Activated naive CD8-positive, alpha-beta T cell (primary cell): ENCODE results near the gene HYAL4.
"Not testable (repeated sequence)": the region's sequence is repeated elsewhere in the genome, so short reads cannot be mapped to it uniquely, and the experiment has no call there.

ENCODE experiments used
- H3K27ac Mint-ChIP-seq: one replicate; pipeline ENCODE4 v1.8.0; 2021; ENCODE audit warnings: mixed read lengths
- H3K27me3 Mint-ChIP-seq: one replicate; pipeline ENCODE4 v1.8.0; 2021; ENCODE audit warnings: mixed read lengths
- H3K36me3 Mint-ChIP-seq: one replicate; pipeline ENCODE4 v1.8.0; 2021; ENCODE audit warnings: mixed read lengths
- H3K4me1 Mint-ChIP-seq: one replicate; pipeline ENCODE4 v1.8.0; 2021; ENCODE audit warnings: low read depth, mixed read lengths
- H3K4me3 Mint-ChIP-seq: one replicate; pipeline ENCODE4 v1.8.0; 2021; ENCODE audit warnings: mild to moderate bottlenecking, mixed read lengths
- H3K9me3 Mint-ChIP-seq: one replicate; pipeline ENCODE4 v1.8.0; 2021; ENCODE audit warnings: low read depth, mixed read lengths

The HYAL4 gene, protein sequence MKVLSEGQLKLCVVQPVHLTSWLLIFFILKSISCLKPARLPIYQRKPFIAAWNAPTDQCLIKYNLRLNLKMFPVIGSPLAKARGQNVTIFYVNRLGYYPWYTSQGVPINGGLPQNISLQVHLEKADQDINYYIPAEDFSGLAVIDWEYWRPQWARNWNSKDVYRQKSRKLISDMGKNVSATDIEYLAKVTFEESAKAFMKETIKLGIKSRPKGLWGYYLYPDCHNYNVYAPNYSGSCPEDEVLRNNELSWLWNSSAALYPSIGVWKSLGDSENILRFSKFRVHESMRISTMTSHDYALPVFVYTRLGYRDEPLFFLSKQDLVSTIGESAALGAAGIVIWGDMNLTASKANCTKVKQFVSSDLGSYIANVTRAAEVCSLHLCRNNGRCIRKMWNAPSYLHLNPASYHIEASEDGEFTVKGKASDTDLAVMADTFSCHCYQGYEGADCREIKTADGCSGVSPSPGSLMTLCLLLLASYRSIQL

DNA sequence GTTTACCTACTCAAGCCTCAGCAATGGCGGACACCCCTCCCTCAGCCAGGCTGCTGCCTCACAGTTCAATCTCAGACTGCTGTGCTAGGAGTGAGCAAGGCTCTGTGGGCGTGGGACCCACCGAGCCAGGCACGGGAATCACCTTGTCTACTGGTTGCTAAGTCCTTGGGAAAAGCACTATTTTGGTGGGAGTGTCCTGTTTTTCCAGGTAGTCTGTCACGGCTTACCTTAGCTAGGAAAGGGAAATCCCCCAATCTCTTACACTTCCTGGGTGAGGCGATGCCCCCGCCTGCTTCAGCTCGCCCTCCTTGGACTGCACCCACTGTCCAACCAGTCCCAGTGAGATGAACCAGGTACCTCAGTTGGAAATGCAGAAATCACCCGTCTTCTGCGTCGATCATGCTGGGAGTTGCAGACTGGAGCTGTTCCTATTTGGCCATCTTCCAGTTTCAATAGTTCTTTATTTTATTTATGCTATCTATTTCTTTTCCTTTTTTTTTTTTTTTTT, at the start of gene HYAL4:
HYAL4 (plus strand) TSS at position 458 of the 508 bp plus-strand sequence. CDS start 23,105 bp downstream, outside the sequence.
- Mint-ChIP-seq H3K4me1 (no peaks in the 10 kb centered on the region), H3K27ac (no peak within 1 kb of the TSS), H3K27me3 (peaks cover 7% of the 10 kb centered on the region), H3K9me3 (no peaks in the 10 kb centered on the region), H3K36me3 (peaks cover 2% of the 10 kb centered on the region), H3K4me3 (no peak within 1 kb of the TSS)

DNA sequence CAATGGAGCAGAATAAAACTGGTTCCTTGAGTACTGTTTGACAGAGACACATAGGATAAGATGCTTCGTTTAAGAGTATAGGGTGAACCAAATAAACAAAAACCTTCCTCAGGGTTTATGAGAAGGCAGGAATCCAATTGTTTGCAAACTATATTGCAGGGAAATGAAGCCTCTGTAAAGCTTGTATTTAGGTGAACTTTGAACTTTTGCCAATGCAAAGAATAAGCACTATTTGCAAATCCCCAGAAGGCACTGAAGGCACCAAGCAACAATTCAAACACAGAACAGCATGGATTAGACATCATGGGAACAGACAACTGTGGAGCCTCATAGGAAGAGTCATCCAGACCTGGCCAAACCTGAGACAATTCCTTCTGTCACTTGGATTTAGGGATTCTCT, 49.1 kb upstream of the HYAL4 start:
- no peaks in the 10 kb centered on the region for H3K4me1 Mint-ChIP-seq
- H3K27ac Mint-ChIP-seq, result no peak overlapping the region
- H3K27me3 Mint-ChIP-seq, result no peaks in the 10 kb centered on the region
- no peaks in the 10 kb centered on the region for H3K9me3 Mint-ChIP-seq
- H3K36me3 Mint-ChIP-seq, result no peaks in the 10 kb centered on the region
- H3K4me3 Mint-ChIP-seq, result no peak overlapping the region

DNA sequence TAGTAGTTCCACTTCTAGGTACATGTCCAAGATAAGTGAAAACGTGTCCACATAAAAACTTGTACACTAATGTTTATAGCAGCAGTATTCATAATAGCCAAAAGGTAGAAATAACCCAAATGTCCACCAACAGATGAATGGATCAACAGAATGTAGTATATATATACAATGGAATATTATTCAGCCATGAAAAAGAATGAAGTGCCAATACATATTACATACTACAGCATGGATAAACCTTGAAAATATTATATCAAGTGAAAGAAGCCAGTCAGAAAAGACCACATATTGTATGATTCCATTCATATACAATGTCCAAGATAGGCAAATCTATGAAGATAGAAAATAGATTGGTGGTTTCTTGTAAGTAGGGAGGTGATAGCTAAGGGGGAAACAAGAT, 48.4 kb upstream of the HYAL4 start:
- no peaks in the 10 kb centered on the region for H3K4me1 Mint-ChIP-seq
- H3K36me3 Mint-ChIP-seq, result no peaks in the 10 kb centered on the region
- H3K27me3 Mint-ChIP-seq, result no peaks in the 10 kb centered on the region
- no peak overlapping the region for H3K27ac Mint-ChIP-seq
- no peak overlapping the region for H3K4me3 Mint-ChIP-seq
- H3K9me3 Mint-ChIP-seq, result no peaks in the 10 kb centered on the region

DNA sequence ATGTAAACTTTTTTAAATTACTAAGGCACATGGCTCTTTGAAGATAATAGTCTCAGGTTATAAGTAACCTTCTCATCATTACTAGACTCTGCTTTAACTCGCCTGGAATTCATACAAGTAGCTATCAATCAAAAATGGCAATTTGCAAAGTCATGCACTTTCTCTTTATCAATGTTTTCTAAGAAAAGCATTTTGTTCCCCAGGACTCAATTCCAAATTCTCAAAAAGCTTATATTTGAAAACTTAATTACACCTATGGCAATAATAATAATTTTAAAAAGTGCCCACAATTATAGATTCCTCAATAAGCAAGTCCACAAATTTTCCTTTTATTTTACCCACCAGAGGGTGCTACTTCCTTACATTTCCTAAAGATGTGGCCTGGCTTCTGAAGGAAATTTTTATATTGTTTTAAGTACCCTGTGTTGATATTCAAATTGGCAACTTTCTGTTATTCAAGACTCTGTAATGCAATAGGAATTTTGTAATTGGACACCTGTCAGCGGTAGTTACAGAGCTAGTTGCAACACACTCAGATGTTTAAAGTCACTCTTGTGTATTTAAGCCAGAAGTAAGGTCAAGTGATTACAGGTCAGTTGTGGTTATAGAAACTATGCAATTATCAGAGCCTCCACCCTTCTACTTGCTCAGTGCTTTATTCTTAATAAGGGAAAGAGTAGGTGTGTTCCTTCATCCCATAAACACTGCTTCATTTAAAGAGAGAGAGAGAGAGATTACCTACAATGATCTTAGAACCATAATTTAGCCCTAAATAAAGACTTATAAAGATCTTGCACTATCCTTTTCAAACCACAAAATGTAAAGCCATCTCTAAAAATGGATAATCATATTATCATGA, 47.1 kb upstream of the HYAL4 start:
- no peak overlapping the region for H3K4me3 Mint-ChIP-seq
- no peaks in the 10 kb centered on the region for H3K4me1 Mint-ChIP-seq
- no peaks in the 10 kb centered on the region for H3K36me3 Mint-ChIP-seq
- no peaks in the 10 kb centered on the region for H3K27me3 Mint-ChIP-seq
- no peak overlapping the region for H3K27ac Mint-ChIP-seq
- H3K9me3 Mint-ChIP-seq, result no peaks in the 10 kb centered on the region

DNA sequence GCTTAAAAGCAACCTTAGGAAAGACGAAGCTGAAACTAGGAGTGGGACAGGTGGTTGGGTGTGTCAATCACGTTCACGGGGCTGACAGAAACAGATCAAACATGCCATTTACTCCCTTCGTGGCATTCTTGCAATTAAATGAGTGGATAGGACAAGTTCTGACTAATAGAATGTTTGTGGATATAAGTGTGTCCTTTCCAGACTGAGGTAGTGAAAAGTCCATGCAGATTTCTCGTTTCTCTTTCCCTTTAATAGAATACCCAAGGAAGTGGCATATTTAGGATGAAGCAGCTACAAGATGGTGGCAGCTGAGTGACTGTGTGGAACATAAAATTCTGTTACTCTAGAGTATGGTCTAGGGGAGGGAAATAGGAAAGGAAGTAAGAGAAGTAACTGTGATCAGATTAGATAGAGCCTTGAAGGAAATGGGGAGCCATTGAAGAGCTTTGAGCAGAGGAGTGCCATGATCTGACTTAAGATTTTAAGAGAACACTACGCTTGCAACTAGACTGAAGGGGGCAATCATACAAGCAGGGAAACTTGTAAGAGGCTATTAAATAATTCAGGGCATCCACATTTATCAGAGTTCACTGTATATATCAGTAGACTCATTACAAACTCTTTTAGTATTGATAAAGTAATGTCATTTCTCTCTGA, 46.3 kb upstream of the HYAL4 start:
- H3K4me1 Mint-ChIP-seq, result no peaks in the 10 kb centered on the region
- no peak overlapping the region for H3K27ac Mint-ChIP-seq

DNA sequence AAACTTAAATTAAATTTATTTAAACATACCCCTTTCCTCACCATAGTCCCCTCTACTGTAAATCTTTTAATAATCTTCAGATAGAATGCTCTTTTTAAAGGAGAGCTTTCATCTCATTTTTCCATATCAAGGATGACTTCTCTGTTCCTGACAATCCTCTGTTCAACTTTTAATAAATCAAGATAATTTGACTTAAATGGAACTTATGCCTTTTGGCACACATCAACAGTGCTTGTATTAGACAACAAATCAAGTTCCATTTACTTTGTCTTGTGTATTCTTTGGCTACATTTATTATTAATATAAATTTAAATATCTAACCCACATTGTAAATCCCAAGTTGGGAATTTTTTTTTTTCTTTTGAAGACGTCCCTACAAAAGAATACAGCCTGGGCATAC, 42.7 kb upstream of the HYAL4 start:
- Mint-ChIP-seq H3K4me1 (no peaks in the 10 kb centered on the region), H3K36me3 (no peaks in the 10 kb centered on the region), H3K9me3 (no peaks in the 10 kb centered on the region), H3K27ac (no peak overlapping the region), H3K4me3 (no peak overlapping the region), H3K27me3 (peaks cover 1% of the 10 kb centered on the region)

More for the DNA sequence above, 46.3 kb upstream of the HYAL4 start:
- Mint-ChIP-seq H3K36me3 (no peaks in the 10 kb centered on the region), H3K4me3 (no peak overlapping the region), H3K27me3 (no peaks in the 10 kb centered on the region), H3K9me3 (no peaks in the 10 kb centered on the region)

DNA sequence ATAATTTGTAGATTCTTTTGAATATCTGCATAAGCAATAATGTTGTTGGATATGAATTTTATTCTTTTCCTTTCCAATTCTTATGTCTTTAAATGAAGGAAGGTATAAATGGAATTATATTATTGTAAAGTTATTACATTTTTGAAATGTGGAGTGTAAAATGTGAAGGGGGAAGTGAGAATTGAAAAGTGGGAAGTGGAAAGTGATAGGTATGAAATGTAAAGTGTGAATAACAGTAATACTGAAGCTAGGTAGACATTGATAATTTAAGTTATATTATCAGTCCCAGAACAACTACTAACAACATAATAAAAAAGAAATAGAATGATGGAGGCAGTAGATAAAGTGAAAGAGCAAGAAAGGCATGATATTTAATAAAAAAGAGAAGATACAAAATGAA, 39.7 kb upstream of the HYAL4 start:
- peaks cover 1% of the 10 kb centered on the region for H3K27me3 Mint-ChIP-seq
- no peaks in the 10 kb centered on the region for H3K4me1 Mint-ChIP-seq
- H3K9me3 Mint-ChIP-seq, result peaks cover 3% of the 10 kb centered on the region
- peaks cover 5% of the 10 kb centered on the region for H3K36me3 Mint-ChIP-seq
- no peak overlapping the region for H3K4me3 Mint-ChIP-seq
- H3K27ac Mint-ChIP-seq, result no peak overlapping the region

DNA sequence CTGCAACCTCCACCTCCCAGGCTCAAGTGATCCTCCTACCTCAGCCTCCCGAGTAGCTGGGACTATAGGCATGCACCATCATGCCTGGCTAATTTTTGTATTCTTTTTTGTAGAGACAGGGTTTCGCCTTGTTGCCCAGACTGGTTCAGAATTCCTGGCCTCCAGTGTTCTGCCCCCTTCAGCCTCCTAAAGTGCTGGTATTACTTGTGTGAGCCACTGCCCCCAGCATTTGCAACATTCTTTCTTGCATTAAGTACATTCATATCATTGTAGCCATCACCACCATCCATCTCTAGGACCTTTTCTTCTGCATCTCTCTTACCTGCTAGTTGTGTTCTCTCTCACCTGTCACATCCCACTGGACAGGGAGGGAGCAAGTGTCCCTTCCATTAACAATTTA, 35.5 kb upstream of the HYAL4 start:
- H3K27ac Mint-ChIP-seq, result no peak overlapping the region
- peaks cover 4% of the 10 kb centered on the region for H3K27me3 Mint-ChIP-seq
- H3K36me3 Mint-ChIP-seq, result peaks cover 5% of the 10 kb centered on the region
- no peak overlapping the region for H3K4me3 Mint-ChIP-seq
- H3K4me1 Mint-ChIP-seq, result no peaks in the 10 kb centered on the region
- peaks cover 3% of the 10 kb centered on the region for H3K9me3 Mint-ChIP-seq

DNA sequence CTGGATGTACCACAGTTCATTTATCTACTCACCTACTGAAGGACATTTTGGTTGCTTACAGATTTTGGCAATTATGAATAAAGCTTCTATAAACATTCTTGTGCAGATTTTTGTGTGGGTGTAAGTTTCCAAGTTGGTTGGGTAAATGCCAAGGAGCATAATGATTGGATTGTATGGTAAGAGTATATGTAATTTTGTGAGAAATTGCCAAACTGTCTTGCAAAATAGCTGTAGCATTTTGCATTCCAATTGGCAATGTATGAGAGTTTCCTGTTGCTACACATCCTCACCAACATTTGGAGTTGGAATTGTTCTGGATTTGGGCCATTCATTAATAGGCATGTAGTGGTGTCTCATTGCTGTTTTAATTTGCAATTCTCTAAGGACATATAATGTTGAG, 33.9 kb upstream of the HYAL4 start:
- Mint-ChIP-seq H3K9me3 (peaks cover 3% of the 10 kb centered on the region), H3K4me3 (no peak overlapping the region), H3K27me3 (peaks cover 4% of the 10 kb centered on the region), H3K36me3 (peaks cover 5% of the 10 kb centered on the region), H3K27ac (no peak overlapping the region), H3K4me1 (no peaks in the 10 kb centered on the region)

DNA sequence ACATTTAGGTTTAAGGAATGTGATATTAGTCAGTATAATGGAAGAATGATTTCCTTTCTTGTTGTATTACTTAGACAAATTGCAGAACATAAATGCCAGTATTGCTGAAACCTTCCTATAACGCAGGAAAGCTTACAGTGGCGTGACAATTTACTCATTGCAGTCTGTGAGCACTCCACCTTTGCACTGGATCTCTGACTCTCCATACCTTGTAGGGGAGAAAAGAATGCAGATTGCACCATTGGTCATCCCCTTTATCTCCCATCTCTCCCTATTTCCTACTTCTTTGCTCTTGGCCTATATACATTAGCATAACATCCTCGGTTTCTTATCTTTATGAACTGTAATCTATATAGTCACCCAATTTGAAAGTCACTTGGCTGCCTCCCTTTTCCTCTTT, 28.1 kb upstream of the HYAL4 start:
- Mint-ChIP-seq H3K4me3 (no peak overlapping the region), H3K36me3 (no peaks in the 10 kb centered on the region), H3K4me1 (no peaks in the 10 kb centered on the region), H3K9me3 (no peaks in the 10 kb centered on the region), H3K27me3 (peaks cover 2% of the 10 kb centered on the region), H3K27ac (no peak overlapping the region)

DNA sequence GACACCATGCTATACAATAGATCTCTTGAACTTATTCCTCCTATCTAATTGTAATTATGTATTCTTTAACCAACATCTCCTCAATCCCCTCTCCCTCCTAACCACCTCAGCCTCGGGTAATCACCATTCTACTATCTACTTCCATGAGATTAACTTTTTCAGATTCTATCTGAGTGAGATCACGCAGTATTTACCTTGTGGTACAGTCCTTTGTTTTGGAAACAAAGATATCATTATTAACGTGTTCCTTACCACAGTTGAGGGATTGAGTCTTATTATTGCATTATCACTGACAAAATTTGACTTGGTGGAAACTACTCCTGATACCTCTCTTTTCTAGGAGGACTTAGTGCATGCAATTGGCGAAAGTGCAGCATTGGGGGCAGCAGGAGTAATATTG, 26.0 kb upstream of the HYAL4 start:
- peaks cover 2% of the 10 kb centered on the region for H3K27me3 Mint-ChIP-seq
- no peaks in the 10 kb centered on the region for H3K9me3 Mint-ChIP-seq
- H3K4me3 Mint-ChIP-seq, result no peak overlapping the region
- peaks cover 7% of the 10 kb centered on the region for H3K4me1 Mint-ChIP-seq
- no peaks in the 10 kb centered on the region for H3K36me3 Mint-ChIP-seq
- no peak overlapping the region for H3K27ac Mint-ChIP-seq

DNA sequence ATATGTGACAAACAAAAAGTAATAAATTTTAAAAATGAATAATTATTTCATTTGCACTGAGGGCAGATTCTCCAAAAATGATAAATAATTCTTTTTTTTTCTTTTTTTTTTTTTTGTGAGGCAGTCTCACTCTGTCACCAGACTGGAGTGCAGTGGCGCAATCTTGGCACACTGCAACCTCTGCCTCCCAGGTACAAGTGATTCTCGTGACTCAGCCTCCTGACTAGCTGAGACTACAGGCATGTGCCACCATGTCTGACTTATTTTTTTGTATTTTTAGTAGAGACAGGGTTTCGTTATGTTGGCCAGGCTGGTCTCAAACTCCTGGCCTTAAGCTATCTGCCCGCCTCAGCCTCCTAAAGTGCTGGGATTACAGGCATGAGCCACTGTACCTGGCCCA, 25.2 kb upstream of the HYAL4 start:
- H3K36me3 Mint-ChIP-seq, H3K27ac Mint-ChIP-seq, H3K9me3 Mint-ChIP-seq, H3K27me3 Mint-ChIP-seq, H3K4me3 Mint-ChIP-seq: not testable (repeated sequence)
- H3K4me1 Mint-ChIP-seq, result peaks cover 15% of the 10 kb centered on the region

DNA sequence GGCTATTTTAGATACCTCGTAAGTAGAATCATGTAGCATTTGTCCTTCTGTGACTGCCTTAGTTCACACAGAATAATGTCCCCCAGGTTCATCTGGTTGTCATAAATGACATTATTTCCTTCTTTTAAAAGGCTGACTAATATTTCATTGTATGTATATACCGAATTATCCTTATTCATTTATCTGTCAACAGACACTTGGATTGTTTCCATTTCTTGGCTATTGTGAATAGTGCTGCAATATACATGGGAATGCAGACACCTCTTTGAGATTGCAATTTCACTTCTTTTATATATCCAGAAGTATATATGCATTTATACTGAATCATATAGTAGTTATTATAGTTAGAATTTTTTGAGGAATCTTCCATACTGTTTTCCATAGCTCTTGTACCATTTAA, 24.1 kb upstream of the HYAL4 start:
- H3K9me3 Mint-ChIP-seq, result no peaks in the 10 kb centered on the region
- no peak overlapping the region for H3K4me3 Mint-ChIP-seq
- no peaks in the 10 kb centered on the region for H3K36me3 Mint-ChIP-seq
- peaks cover 18% of the 10 kb centered on the region for H3K4me1 Mint-ChIP-seq
- H3K27ac Mint-ChIP-seq, result no peak overlapping the region
- H3K27me3 Mint-ChIP-seq, result no peaks in the 10 kb centered on the region

DNA sequence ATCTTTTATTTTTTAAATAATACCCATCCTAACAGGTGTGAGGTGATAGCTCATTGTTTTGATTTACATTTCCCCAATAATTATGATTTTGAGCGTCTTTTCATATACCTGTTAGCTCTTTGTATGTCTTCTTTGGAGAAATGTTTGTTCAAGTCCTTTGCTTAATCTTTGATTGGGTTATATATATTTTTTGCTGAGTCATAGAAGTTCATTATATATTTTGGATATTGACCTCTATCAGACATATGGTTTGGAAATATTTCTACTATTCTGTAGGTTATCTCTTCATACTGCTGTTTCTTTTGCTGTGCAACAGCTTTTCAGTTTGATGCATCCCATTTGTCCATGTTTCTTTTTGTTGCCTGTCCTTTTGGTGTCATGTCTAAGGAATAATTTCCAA, 23.6 kb upstream of the HYAL4 start:
- H3K4me1 Mint-ChIP-seq, result peaks cover 18% of the 10 kb centered on the region
- no peak overlapping the region for H3K4me3 Mint-ChIP-seq
- H3K27ac Mint-ChIP-seq, result no peak overlapping the region
- H3K36me3 Mint-ChIP-seq, result no peaks in the 10 kb centered on the region
- no peaks in the 10 kb centered on the region for H3K9me3 Mint-ChIP-seq
- H3K27me3 Mint-ChIP-seq, result peaks cover 2% of the 10 kb centered on the region
